ENCODE measurements around the gene PTPRE. TPM values are rescaled to one million over a fixed set of nuclear protein-coding genes. Genes with fewer than 3 reads are reported as not detected.

Gene PTPRE
- total RNA-seq, 1 donor from 2014 or later, result 1.2 TPM

DNA sequence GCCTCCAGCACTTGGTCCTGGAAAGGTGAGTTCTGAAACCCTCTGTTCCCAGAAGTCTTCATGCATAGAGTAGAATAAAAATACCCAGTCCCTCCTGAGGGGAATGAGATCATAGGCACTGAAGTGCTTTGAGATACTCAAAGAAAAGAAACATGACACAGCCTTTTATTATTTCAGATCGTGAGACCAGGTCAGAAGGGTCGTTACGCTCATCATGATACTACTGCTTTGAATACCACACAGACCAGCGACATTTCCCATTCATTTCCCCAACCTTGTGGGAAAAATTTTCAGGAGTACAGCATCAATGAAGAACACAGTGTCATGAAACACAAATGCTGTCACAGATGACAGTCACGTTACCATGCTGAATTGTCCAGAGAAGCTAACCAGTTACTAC is 29.2 kb upstream of the PTPRE start:
- no peak for DNase-seq (ENCODE audit: extremely low spot score, unreplicated experiment)

DNA sequence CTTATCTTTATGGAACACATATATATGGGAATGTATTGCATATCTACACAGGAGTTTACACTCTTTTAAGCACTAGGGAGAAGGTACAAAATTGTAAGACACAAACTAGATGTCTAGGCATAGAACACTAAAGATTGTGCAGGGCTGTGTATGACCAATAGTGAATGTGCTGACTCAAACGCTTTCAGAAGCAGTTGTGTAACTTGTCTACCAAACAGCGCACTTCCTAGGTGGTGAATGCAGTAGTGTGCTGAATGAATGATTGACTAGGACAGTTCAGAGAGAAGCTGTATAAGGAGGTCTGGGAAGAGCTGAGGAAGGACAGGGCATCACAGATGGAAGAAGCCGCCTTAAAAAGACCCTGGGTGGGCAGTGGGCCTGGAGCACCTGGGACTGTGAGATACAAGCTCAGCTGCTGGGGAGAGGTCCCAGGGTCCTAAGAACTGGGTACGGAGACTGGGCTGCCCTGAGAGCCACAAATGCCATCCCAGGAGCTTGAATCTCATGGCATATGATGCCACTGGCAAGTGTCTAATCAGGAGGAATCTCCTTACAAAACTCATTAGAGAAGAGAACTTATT is 28.3 kb upstream of the PTPRE start:
- TF ChIP-seq CTCF (IDR thresholded peaks at IDR 0.05), result no peak
- Mint-ChIP-seq H3K9me3 (ENCODE audit: unreplicated experiment) (no peaks in the 10 kb centered on the region), H3K27me3 (ENCODE audit: unreplicated experiment) (peaks cover 4% of the 10 kb centered on the region), H3K4me1 (ENCODE audit: unreplicated experiment) (no peaks in the 10 kb centered on the region), H3K36me3 (ENCODE audit: unreplicated experiment) (no peaks in the 10 kb centered on the region), H3K4me3 (ENCODE audit: unreplicated experiment) (no peak overlapping the region), H3K27ac (ENCODE audit: unreplicated experiment) (no peak overlapping the region)
- DNase-seq (ENCODE audit: extremely low spot score, unreplicated experiment), result peak; percentile 56

More for the DNA sequence above, 29.2 kb upstream of the PTPRE start:
- no peaks in the 10 kb centered on the region for H3K36me3 Mint-ChIP-seq (ENCODE audit: unreplicated experiment)
- H3K4me3 Mint-ChIP-seq (ENCODE audit: unreplicated experiment), result no peak overlapping the region
- H3K9me3 Mint-ChIP-seq (ENCODE audit: unreplicated experiment), result no peaks in the 10 kb centered on the region
- TF ChIP-seq CTCF (IDR thresholded peaks at IDR 0.05), result no peak
- no peak overlapping the region for H3K27ac Mint-ChIP-seq (ENCODE audit: unreplicated experiment)
- peaks cover 4% of the 10 kb centered on the region for H3K27me3 Mint-ChIP-seq (ENCODE audit: unreplicated experiment)
- H3K4me1 Mint-ChIP-seq (ENCODE audit: unreplicated experiment), result no peaks in the 10 kb centered on the region

DNA sequence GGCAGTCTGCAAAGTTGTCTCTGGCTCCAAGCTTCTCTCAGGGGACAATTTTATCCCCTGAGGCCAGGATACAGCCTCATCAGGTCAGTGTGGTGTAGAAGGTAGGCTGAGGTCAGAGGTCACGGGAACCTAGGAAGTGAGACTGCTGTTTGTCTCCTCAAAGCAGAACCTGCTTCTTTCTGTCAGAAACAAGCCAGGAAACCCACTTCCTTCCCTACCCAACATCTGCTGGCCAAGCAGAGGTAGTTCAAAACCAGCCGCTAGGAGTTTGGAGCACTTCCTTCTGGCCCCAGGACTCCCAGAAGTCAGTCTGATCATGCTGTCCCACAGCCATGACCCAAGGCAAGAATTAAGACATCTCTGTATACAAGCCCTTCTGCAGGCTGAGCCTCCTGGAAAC is 26.3 kb upstream of the PTPRE start:
- no peak overlapping the region for H3K4me3 Mint-ChIP-seq (ENCODE audit: unreplicated experiment)
- no peaks in the 10 kb centered on the region for H3K4me1 Mint-ChIP-seq (ENCODE audit: unreplicated experiment)
- no peaks in the 10 kb centered on the region for H3K9me3 Mint-ChIP-seq (ENCODE audit: unreplicated experiment)
- TF ChIP-seq CTCF (IDR thresholded peaks at IDR 0.05), result no peak
- H3K27ac Mint-ChIP-seq (ENCODE audit: unreplicated experiment), result no peak overlapping the region
- H3K36me3 Mint-ChIP-seq (ENCODE audit: unreplicated experiment), result no peaks in the 10 kb centered on the region
- peak; percentile 65 for DNase-seq (ENCODE audit: extremely low spot score, unreplicated experiment)
- H3K27me3 Mint-ChIP-seq (ENCODE audit: unreplicated experiment), result peaks cover 3% of the 10 kb centered on the region

GRCh38 chr10:127881262-127881661 is 25.6 kb upstream of the PTPRE start:
- Mint-ChIP-seq H3K4me1 (ENCODE audit: unreplicated experiment) (no peaks in the 10 kb centered on the region), H3K27me3 (ENCODE audit: unreplicated experiment) (peaks cover 2% of the 10 kb centered on the region), H3K4me3 (ENCODE audit: unreplicated experiment) (no peak overlapping the region), H3K27ac (ENCODE audit: unreplicated experiment) (no peak overlapping the region), H3K36me3 (ENCODE audit: unreplicated experiment) (no peaks in the 10 kb centered on the region), H3K9me3 (ENCODE audit: unreplicated experiment) (no peaks in the 10 kb centered on the region)
- TF ChIP-seq CTCF (IDR thresholded peaks at IDR 0.05), result no peak
- DNase-seq (ENCODE audit: extremely low spot score, unreplicated experiment), result peak; percentile 78

GRCh38 chr10:127882391-127882790 is 24.5 kb upstream of the PTPRE start:
- Mint-ChIP-seq H3K4me1 (ENCODE audit: unreplicated experiment) (no peaks in the 10 kb centered on the region), H3K36me3 (ENCODE audit: unreplicated experiment) (no peaks in the 10 kb centered on the region), H3K27ac (ENCODE audit: unreplicated experiment) (no peak overlapping the region), H3K9me3 (ENCODE audit: unreplicated experiment) (no peaks in the 10 kb centered on the region), H3K4me3 (ENCODE audit: unreplicated experiment) (no peak overlapping the region), H3K27me3 (ENCODE audit: unreplicated experiment) (peaks cover 2% of the 10 kb centered on the region)
- DNase-seq (ENCODE audit: extremely low spot score, unreplicated experiment), result peak; percentile 48
- TF ChIP-seq CTCF (IDR thresholded peaks at IDR 0.05), result no peak

All from osteocyte (in vitro differentiated cells).